GM12864 (cell line): ENCODE results near the gene PRRC2C.
"Not testable (repeated sequence)": the region's sequence is repeated elsewhere in the genome, so short reads cannot be mapped to it uniquely, and the experiment has no call there.

Source experiments
- DNase-seq: peaks from one replicate; pipeline ENCODE4 v3.0.0-alpha.2; 2011; ENCODE audit warnings: low read depth
- H3K4me3 ChIP-seq: 2 replicates; pipeline ENCODE4 v1.5.1; 2011; ENCODE audit warnings: mild to moderate bottlenecking, low read depth, low read length, control low read depth
- CTCF ChIP-seq: IDR thresholded peaks from 2 replicates; pipeline ENCODE4 v1.5.1; 2011; ENCODE audit warnings: low read depth, mild to moderate bottlenecking, moderate library complexity, low read length, control low read depth, inconsistent platforms; ENCODE audit errors: missing control alignments

PRRC2C gene

GRCh38 chr1:171485375-171486047, at the start of gene PRRC2C:
PRRC2C (plus strand) TSS chr1:171485530; CDS start chr1:171512089, 26,559 bp downstream.
- DNase-seq: peak; percentile 94
- peak; percentile 76 for TF ChIP-seq CTCF
- peak within 1 kb of the TSS; percentile 97 for H3K4me3 ChIP-seq

GRCh38 chr1:171438441-171438840, 46.9 kb upstream of the PRRC2C start:
- DNase-seq: no peak
- no peak overlapping the region for H3K4me3 ChIP-seq
- TF ChIP-seq CTCF: no peak

- not testable (repeated sequence) for H3K4me3 ChIP-seq, DNase-seq
These were observed 45.1 kb upstream of the PRRC2C start for GRCh38 chr1:171440201-171440600.

GRCh38 chr1:171441278-171441895, 43.9 kb upstream of the PRRC2C start:
- not testable (repeated sequence) for DNase-seq, H3K4me3 ChIP-seq

GRCh38 chr1:171446386-171446785, 38.9 kb upstream of the PRRC2C start:
- DNase-seq: no peak
- no peak overlapping the region for H3K4me3 ChIP-seq
- TF ChIP-seq CTCF: no peak

GRCh38 chr1:171455967-171456366, 29.4 kb upstream of the PRRC2C start:
- no peak for TF ChIP-seq CTCF
- DNase-seq: no peak
- H3K4me3 ChIP-seq: no peak overlapping the region

- no peak for DNase-seq
- no peak for TF ChIP-seq CTCF
- no peak overlapping the region for H3K4me3 ChIP-seq
These were observed 27.9 kb upstream of the PRRC2C start for GRCh38 chr1:171457412-171457811.

GRCh38 chr1:171460018-171460620, 25.2 kb upstream of the PRRC2C start:
- no peak for TF ChIP-seq CTCF
- no peak overlapping the region for H3K4me3 ChIP-seq
- no peak for DNase-seq
